Measurements from ENCODE around the gene HSDL2.
"Not testable (repeated sequence)": the region's sequence is repeated elsewhere in the genome, so short reads cannot be mapped to it uniquely, and the experiment has no call there.

The HSDL2 gene

GRCh38 chr9:112503170-112503569 is 123.3 kb downstream of the HSDL2 start:
- DNase-seq, result no peak

- DNase-seq, result no peak
These were observed 125.2 kb downstream of the HSDL2 start for GRCh38 chr9:112505086-112505485.

GRCh38 chr9:112505607-112506006 is 125.7 kb downstream of the HSDL2 start:
- no peak for DNase-seq

- DNase-seq, result no peak
These were observed 126.7 kb downstream of the HSDL2 start for GRCh38 chr9:112506571-112506970.

- no peak for DNase-seq
These were observed 127.2 kb downstream of the HSDL2 start for GRCh38 chr9:112507001-112507680.

- DNase-seq, result no peak
These were observed 128.5 kb downstream of the HSDL2 start for GRCh38 chr9:112508377-112508776.

- not testable (repeated sequence) for DNase-seq
These were observed 132.5 kb downstream of the HSDL2 start for GRCh38 chr9:112512377-112512776.

GRCh38 chr9:112516769-112517168 is 136.9 kb downstream of the HSDL2 start:
- DNase-seq, result no peak

- no peak for DNase-seq
These were observed 140.2 kb downstream of the HSDL2 start for GRCh38 chr9:112520069-112520468.

- no peak for DNase-seq
These were observed 140.7 kb downstream of the HSDL2 start for GRCh38 chr9:112520656-112521055.
